ENCODE results near the gene GLIS2. TPM values are rescaled to one million over a fixed set of nuclear protein-coding genes. Genes with fewer than 3 reads are reported as not detected.

GLIS2 gene
- total RNA-seq, 1 donor from 2014 or later, result 16.5 TPM

GRCh38 chr16:4360538-4361021 is 44.7 kb downstream of the GLIS2 start:
- Mint-ChIP-seq H3K4me3 (ENCODE audit: unreplicated experiment) (no peak overlapping the region), H3K27ac (ENCODE audit: unreplicated experiment) (no peak overlapping the region), H3K27me3 (ENCODE audit: unreplicated experiment) (peaks cover 3% of the 10 kb centered on the region), H3K4me1 (ENCODE audit: low read depth, unreplicated experiment) (no peaks in the 10 kb centered on the region), H3K9me3 (ENCODE audit: unreplicated experiment) (peaks cover 6% of the 10 kb centered on the region), H3K36me3 (ENCODE audit: unreplicated experiment) (no peaks in the 10 kb centered on the region)
- no peak for DNase-seq
- TF ChIP-seq, protein P1, sequence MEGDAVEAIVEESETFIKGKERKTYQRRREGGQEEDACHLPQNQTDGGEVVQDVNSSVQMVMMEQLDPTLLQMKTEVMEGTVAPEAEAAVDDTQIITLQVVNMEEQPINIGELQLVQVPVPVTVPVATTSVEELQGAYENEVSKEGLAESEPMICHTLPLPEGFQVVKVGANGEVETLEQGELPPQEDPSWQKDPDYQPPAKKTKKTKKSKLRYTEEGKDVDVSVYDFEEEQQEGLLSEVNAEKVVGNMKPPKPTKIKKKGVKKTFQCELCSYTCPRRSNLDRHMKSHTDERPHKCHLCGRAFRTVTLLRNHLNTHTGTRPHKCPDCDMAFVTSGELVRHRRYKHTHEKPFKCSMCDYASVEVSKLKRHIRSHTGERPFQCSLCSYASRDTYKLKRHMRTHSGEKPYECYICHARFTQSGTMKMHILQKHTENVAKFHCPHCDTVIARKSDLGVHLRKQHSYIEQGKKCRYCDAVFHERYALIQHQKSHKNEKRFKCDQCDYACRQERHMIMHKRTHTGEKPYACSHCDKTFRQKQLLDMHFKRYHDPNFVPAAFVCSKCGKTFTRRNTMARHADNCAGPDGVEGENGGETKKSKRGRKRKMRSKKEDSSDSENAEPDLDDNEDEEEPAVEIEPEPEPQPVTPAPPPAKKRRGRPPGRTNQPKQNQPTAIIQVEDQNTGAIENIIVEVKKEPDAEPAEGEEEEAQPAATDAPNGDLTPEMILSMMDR (IDR thresholded peaks at IDR 0.05; ENCODE audit: partially characterized antibody, unreplicated experiment), result no peak

DNA sequence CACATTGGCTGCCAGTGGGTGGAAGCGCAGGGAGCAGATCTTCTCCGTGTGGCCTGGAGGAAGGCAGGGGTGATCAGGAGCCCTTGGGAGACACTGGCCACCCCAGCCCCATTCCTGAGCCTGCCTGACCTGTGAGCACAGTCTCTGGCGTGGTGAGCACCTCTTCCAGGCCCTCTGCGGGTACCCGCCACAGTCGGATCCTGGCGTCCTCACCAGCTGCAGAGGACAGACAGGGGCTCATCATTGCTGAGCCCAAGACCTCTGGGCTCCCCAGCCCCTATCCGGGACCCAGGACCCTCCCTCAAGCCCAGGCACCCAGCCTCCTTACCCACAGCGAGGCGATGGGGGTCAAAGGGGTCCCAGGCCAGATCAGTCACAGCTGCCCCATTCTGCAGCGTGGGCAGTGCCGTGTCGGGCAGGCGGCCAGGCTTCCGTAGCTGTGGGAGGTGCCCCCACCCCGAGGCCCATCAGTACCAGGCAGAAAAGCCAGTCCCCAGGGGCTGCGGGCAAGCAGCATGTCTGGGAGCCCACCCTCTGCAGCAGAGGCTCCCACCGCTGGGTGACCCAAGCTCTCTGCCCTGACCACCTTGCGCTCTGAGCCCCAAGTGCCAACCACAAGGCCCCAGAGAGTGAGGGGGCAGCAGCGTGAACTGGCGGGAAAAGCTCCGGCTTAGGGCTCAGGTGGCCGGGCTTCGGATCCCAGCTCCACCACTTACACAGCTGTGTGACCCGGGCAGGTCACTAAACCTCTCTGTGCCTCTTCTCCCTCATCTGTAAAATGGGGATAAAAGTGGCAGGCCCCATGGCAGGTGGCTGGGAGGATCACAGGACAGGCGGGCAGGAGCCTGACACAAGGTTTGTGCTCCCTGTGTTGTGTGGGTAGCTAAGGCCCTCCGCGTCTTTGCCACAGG is 45.4 kb downstream of the GLIS2 start:
- Mint-ChIP-seq H3K36me3 (ENCODE audit: unreplicated experiment) (no peaks in the 10 kb centered on the region), H3K4me3 (ENCODE audit: unreplicated experiment) (no peak overlapping the region), H3K4me1 (ENCODE audit: low read depth, unreplicated experiment) (no peaks in the 10 kb centered on the region), H3K27ac (ENCODE audit: unreplicated experiment) (no peak overlapping the region), H3K9me3 (ENCODE audit: unreplicated experiment) (peaks cover 6% of the 10 kb centered on the region), H3K27me3 (ENCODE audit: unreplicated experiment) (peaks cover 3% of the 10 kb centered on the region)
- no peak for DNase-seq
- TF ChIP-seq, protein P1 (IDR thresholded peaks at IDR 0.05; ENCODE audit: partially characterized antibody, unreplicated experiment), result no peak

DNA sequence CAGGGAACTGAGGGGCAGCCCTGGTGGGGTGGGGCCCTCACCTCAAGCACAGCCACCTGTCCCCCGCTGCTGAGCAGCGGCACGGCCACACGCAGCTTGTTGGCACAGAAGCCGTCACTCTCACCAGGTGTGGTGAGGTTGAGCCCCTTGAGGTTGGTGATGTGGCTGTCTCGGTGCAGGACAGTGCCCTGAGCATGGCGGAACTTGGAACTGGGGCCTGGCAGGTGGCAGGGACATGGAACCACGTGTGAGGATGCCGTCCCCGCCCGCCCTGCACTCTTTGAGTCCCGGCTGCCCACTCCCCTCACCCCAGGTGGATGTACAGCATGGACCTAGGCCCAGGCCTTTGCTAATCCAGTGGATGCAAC is 46.1 kb downstream of the GLIS2 start:
- Mint-ChIP-seq H3K27me3 (ENCODE audit: unreplicated experiment) (peaks cover 3% of the 10 kb centered on the region), H3K9me3 (ENCODE audit: unreplicated experiment) (peaks cover 6% of the 10 kb centered on the region), H3K4me3 (ENCODE audit: unreplicated experiment) (no peak overlapping the region), H3K36me3 (ENCODE audit: unreplicated experiment) (no peaks in the 10 kb centered on the region), H3K27ac (ENCODE audit: unreplicated experiment) (no peak overlapping the region), H3K4me1 (ENCODE audit: low read depth, unreplicated experiment) (no peaks in the 10 kb centered on the region)
- no peak for DNase-seq
- TF ChIP-seq, protein P1 (IDR thresholded peaks at IDR 0.05; ENCODE audit: partially characterized antibody, unreplicated experiment), result no peak

- Mint-ChIP-seq H3K27ac (ENCODE audit: unreplicated experiment) (no peak overlapping the region), H3K27me3 (ENCODE audit: unreplicated experiment) (peaks cover 3% of the 10 kb centered on the region), H3K36me3 (ENCODE audit: unreplicated experiment) (no peaks in the 10 kb centered on the region), H3K9me3 (ENCODE audit: unreplicated experiment) (peaks cover 6% of the 10 kb centered on the region), H3K4me1 (ENCODE audit: low read depth, unreplicated experiment) (no peaks in the 10 kb centered on the region), H3K4me3 (ENCODE audit: unreplicated experiment) (no peak overlapping the region)
- TF ChIP-seq, protein P1 (IDR thresholded peaks at IDR 0.05; ENCODE audit: partially characterized antibody, unreplicated experiment), result no peak
- DNase-seq, result no peak
These were observed 46.7 kb downstream of the GLIS2 start for GRCh38 chr16:4362476-4363135.
